ENCODE data around the gene TGFBR3.

TGFBR3 gene

GRCh38 chr1:91884459-91885212, 1.3 kb downstream of the TGFBR3 start:
- H3K4me3 ChIP-seq (replicated peaks; ENCODE audit: low read depth, low read length) = peak overlapping the region; percentile 81
- DNase-seq (ENCODE audit: extremely low read depth, low read depth) = no peak
- TF ChIP-seq CTCF (IDR thresholded peaks at IDR 0.05; ENCODE audit: low read depth, low read length, missing control alignments) = no peak

GRCh38 chr1:91883470-91883869, 2.5 kb downstream of the TGFBR3 start:
- no peak for DNase-seq (ENCODE audit: extremely low read depth, low read depth)
- peak; percentile 45 for TF ChIP-seq CTCF (IDR thresholded peaks at IDR 0.05; ENCODE audit: low read depth, low read length, missing control alignments)
- peak overlapping the region; percentile 81 for H3K4me3 ChIP-seq (replicated peaks; ENCODE audit: low read depth, low read length)

GRCh38 chr1:91881280-91881679, 4.7 kb downstream of the TGFBR3 start:
- H3K4me3 ChIP-seq (replicated peaks; ENCODE audit: low read depth, low read length) = no peak overlapping the region
- no peak for DNase-seq (ENCODE audit: extremely low read depth, low read depth)
- TF ChIP-seq CTCF (IDR thresholded peaks at IDR 0.05; ENCODE audit: low read depth, low read length, missing control alignments) = no peak

GRCh38 chr1:91879733-91880132, 6.2 kb downstream of the TGFBR3 start:
- no peak overlapping the region for H3K4me3 ChIP-seq (replicated peaks; ENCODE audit: low read depth, low read length)
- no peak for DNase-seq (ENCODE audit: extremely low read depth, low read depth)

GRCh38 chr1:91877574-91878208, 8.3 kb downstream of the TGFBR3 start:
- TF ChIP-seq CTCF (IDR thresholded peaks at IDR 0.05; ENCODE audit: low read depth, low read length, missing control alignments) = no peak
- no peak overlapping the region for H3K4me3 ChIP-seq (replicated peaks; ENCODE audit: low read depth, low read length)
- DNase-seq (ENCODE audit: extremely low read depth, low read depth) = no peak

More at GRCh38 chr1:91879733-91880132, 6.2 kb downstream of the TGFBR3 start:
- no peak for TF ChIP-seq CTCF (IDR thresholded peaks at IDR 0.05; ENCODE audit: low read depth, low read length, missing control alignments)

GRCh38 chr1:91876781-91877573, 9.0 kb downstream of the TGFBR3 start:
- no peak for DNase-seq (ENCODE audit: extremely low read depth, low read depth)
- H3K4me3 ChIP-seq (replicated peaks; ENCODE audit: low read depth, low read length) = no peak overlapping the region
- TF ChIP-seq CTCF (IDR thresholded peaks at IDR 0.05; ENCODE audit: low read depth, low read length, missing control alignments) = no peak
